NOMO-1 (cell line): ENCODE results near the gene MAPK6.
A peak's percentile ranks its signal among the peaks of the same experiment; 100 is the strongest.
"Not testable (repeated sequence)": the region's sequence is repeated elsewhere in the genome, so short reads cannot be mapped to it uniquely, and the experiment has no call there.

Source experiments
- DNase-seq, 2 experiments: peaks; one replicate each; lab custom pipeline; 2025; ENCODE audit not compliant: unreplicated experiment in 2 of 2; lab: John Stamatoyannopoulos, UW

Gene MAPK6

GRCh38 chr15:52042051-52042851, 23.2 kb downstream of the MAPK6 start:
- DNase-seq: no peak

- peak in 1 of 2 experiments; percentile 20 for DNase-seq
These were observed 26.8 kb downstream of the MAPK6 start for GRCh38 chr15:52045795-52046298.

GRCh38 chr15:52046552-52046951, 27.5 kb downstream of the MAPK6 start:
- not testable (repeated sequence) for DNase-seq

GRCh38 chr15:52050416-52050815, 31.4 kb downstream of the MAPK6 start:
- no peak for DNase-seq

- DNase-seq: peak; percentile 84 to 97
These were observed 33.3 kb downstream of the MAPK6 start for GRCh38 chr15:52052066-52052935.

- DNase-seq: no peak
These were observed 35.4 kb downstream of the MAPK6 start for GRCh38 chr15:52054381-52054780.

GRCh38 chr15:52054858-52055257, 35.8 kb downstream of the MAPK6 start:
- not testable (repeated sequence) for DNase-seq

- DNase-seq: no peak
These were observed 37.0 kb downstream of the MAPK6 start for GRCh38 chr15:52056001-52056400.

GRCh38 chr15:52056496-52056895, 37.5 kb downstream of the MAPK6 start:
- no peak for DNase-seq

- peak; percentile 71 to 83 for DNase-seq
These were observed 39.0 kb downstream of the MAPK6 start for GRCh38 chr15:52057996-52058395.

- no peak for DNase-seq
These were observed 41.5 kb downstream of the MAPK6 start for GRCh38 chr15:52060501-52060900.

- no peak for DNase-seq
These were observed 48.0 kb downstream of the MAPK6 start for GRCh38 chr15:52066842-52067544.

- DNase-seq: no peak
These were observed 48.5 kb downstream of the MAPK6 start for GRCh38 chr15:52067545-52067926.

- DNase-seq: no peak
These were observed 49.1 kb downstream of the MAPK6 start for GRCh38 chr15:52068004-52068615.

- no peak for DNase-seq
These were observed 50.5 kb downstream of the MAPK6 start for GRCh38 chr15:52069559-52069958.

- DNase-seq: peak in 1 of 2 experiments; percentile 33
These were observed 52.6 kb downstream of the MAPK6 start for GRCh38 chr15:52071570-52071969.

- DNase-seq: peak in 1 of 2 experiments; percentile 20
These were observed 58.1 kb downstream of the MAPK6 start for GRCh38 chr15:52076889-52077781.

GRCh38 chr15:52078197-52078875, 59.3 kb downstream of the MAPK6 start:
- DNase-seq: no peak
